Left forelimb (tissue), 1 donor: ENCODE results near the gene HLA-G.
"Not testable (repeated sequence)": the region's sequence is repeated elsewhere in the genome, so short reads cannot be mapped to it uniquely, and the experiment has no call there.

Source experiments
- DNase-seq: peaks from one replicate; pipeline ENCODE4 v3.0.0-alpha.2; 2018; ENCODE audit warnings: low spot score

Gene HLA-G

DNA sequence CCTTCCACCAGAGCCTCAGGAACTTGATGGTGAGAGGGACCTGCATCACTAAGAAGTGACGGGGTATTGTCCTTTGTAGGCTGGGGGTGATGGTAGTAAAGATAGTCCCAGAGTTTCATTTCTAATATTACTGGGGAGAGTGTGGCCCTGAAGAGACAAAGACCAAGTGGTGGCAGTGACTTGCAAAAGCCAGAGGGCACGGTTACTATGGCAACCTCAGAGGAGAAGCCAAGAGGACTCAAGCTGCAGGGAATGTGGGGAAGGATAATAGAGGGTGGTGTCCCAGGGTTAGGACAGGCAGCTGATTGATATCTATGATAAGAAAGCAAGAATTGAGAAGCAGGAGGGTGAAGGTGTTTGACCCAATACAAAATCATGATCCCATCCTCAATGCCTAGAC lies 42.5 kb downstream of the HLA-G start:
- no peak for DNase-seq

- DNase-seq: no peak
Observed at GRCh38 chr6:29872791-29873190, 45.2 kb downstream of the HLA-G start.

GRCh38 chr6:29875257-29875656 lies 47.6 kb downstream of the HLA-G start:
- no peak for DNase-seq

- not testable (repeated sequence) for DNase-seq
Observed at GRCh38 chr6:29875734-29876133, 48.1 kb downstream of the HLA-G start.
